ENCODE measurements around the gene TSPAN3.

Gene TSPAN3

DNA sequence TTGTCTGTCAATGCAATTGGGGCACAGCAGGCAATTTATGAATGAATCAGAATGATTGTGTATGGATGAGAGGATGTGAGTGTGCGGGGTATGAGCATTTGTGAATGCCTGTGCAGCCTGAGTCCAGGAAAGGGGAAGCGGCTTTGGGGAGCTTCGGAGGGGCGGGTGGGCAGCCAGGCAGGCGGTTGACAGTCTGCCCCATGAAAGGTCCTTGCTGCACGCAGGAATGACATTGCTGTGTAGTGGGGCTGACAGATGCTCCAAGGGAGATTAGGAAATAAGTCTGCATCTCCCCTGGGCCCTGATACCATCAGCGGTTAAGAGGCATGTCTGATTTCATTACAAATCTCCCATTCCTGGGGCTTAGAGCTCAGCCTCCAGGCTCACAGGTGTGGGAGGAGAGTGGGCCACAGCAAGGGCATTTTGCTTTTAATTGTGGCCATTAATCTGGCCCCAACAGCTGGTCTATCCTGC lies 26.4 kb upstream of the TSPAN3 start:
- Histone ChIP-seq H3K27me3 (ENCODE audit: insufficient read depth, poor library complexity, severe bottlenecking) (no peaks in the 10 kb centered on the region), H3K4me3 (replicated peaks; ENCODE audit: insufficient read depth, low read length) (no peak overlapping the region), H3K27ac (replicated peaks) (no peak overlapping the region)
- TF ChIP-seq SPI1 (IDR thresholded peaks at IDR 0.05; ENCODE audit: borderline replicate concordance, low read depth) (peak; percentile 51), GABPA (IDR thresholded peaks at IDR 0.05; ENCODE audit: low read depth) (no peak)
- DNase-seq (ENCODE audit: low read depth in 1 of 2, low spot score in 1 of 2): peak in 1 of 2 experiments; percentile 35

DNA sequence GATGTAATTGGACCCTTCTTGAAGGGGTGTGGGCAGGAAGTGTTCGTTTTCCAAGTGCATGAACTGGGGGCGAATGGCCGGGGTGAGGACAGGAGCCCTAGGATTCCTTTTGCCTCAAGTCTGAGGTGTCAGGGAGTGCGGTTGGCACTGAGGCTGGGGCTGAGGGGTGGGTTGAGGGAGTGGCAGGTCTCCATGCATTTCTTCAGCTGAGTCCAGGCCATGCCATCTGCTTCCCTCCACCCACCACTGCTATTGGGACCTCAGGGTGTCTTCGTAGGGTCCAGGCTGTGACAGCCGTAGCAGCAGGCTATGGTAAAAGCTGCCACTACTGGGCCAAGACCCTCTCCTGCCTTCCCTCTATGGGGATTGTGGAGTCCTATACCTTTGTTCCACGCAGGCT lies 25.6 kb upstream of the TSPAN3 start:
- no peak overlapping the region for H3K27ac ChIP-seq (replicated peaks)
- DNase-seq (ENCODE audit: low read depth in 1 of 2, low spot score in 1 of 2): no peak
- no peak overlapping the region for H3K4me3 ChIP-seq (replicated peaks; ENCODE audit: insufficient read depth, low read length)
- TF ChIP-seq, protein P1, sequence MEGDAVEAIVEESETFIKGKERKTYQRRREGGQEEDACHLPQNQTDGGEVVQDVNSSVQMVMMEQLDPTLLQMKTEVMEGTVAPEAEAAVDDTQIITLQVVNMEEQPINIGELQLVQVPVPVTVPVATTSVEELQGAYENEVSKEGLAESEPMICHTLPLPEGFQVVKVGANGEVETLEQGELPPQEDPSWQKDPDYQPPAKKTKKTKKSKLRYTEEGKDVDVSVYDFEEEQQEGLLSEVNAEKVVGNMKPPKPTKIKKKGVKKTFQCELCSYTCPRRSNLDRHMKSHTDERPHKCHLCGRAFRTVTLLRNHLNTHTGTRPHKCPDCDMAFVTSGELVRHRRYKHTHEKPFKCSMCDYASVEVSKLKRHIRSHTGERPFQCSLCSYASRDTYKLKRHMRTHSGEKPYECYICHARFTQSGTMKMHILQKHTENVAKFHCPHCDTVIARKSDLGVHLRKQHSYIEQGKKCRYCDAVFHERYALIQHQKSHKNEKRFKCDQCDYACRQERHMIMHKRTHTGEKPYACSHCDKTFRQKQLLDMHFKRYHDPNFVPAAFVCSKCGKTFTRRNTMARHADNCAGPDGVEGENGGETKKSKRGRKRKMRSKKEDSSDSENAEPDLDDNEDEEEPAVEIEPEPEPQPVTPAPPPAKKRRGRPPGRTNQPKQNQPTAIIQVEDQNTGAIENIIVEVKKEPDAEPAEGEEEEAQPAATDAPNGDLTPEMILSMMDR (IDR thresholded peaks at IDR 0.05; ENCODE audit: insufficient read depth, low read length): no peak
- TF ChIP-seq SPI1 (IDR thresholded peaks at IDR 0.05; ENCODE audit: borderline replicate concordance, low read depth) (no peak), GABPA (IDR thresholded peaks at IDR 0.05; ENCODE audit: low read depth) (no peak), POLR2AphosphoS5 (IDR thresholded peaks at IDR 0.05; ENCODE audit: low read depth) (no peak)
- TF ChIP-seq, protein P2, sequence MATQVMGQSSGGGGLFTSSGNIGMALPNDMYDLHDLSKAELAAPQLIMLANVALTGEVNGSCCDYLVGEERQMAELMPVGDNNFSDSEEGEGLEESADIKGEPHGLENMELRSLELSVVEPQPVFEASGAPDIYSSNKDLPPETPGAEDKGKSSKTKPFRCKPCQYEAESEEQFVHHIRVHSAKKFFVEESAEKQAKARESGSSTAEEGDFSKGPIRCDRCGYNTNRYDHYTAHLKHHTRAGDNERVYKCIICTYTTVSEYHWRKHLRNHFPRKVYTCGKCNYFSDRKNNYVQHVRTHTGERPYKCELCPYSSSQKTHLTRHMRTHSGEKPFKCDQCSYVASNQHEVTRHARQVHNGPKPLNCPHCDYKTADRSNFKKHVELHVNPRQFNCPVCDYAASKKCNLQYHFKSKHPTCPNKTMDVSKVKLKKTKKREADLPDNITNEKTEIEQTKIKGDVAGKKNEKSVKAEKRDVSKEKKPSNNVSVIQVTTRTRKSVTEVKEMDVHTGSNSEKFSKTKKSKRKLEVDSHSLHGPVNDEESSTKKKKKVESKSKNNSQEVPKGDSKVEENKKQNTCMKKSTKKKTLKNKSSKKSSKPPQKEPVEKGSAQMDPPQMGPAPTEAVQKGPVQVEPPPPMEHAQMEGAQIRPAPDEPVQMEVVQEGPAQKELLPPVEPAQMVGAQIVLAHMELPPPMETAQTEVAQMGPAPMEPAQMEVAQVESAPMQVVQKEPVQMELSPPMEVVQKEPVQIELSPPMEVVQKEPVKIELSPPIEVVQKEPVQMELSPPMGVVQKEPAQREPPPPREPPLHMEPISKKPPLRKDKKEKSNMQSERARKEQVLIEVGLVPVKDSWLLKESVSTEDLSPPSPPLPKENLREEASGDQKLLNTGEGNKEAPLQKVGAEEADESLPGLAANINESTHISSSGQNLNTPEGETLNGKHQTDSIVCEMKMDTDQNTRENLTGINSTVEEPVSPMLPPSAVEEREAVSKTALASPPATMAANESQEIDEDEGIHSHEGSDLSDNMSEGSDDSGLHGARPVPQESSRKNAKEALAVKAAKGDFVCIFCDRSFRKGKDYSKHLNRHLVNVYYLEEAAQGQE (IDR thresholded peaks at IDR 0.05; ENCODE audit: insufficient replicate concordance, low read depth): no peak
- H3K27me3 ChIP-seq (ENCODE audit: insufficient read depth, poor library complexity, severe bottlenecking): no peaks in the 10 kb centered on the region

DNA sequence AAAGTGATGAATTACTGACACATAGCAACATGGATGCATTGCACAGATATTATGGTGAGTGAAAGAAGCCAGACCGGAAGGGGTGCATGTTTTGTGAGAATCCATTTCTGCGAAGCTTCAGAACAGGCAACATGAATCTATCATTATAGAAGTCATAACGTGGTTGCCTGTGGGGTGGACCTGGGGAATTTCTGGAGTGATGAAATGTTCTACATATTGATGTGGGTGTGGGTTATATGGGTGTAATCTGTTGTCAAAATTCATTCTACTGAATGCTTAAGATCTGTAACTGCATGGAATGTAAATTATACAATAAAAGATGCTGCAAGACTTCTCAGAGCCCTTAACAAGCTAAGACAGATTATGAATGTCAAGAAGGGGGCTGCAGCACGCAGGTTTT lies 25.2 kb upstream of the TSPAN3 start:
- no peak overlapping the region for H3K4me3 ChIP-seq (replicated peaks; ENCODE audit: insufficient read depth, low read length)
- no peak for DNase-seq (ENCODE audit: low read depth in 1 of 2, low spot score in 1 of 2)
- TF ChIP-seq, protein P2 (IDR thresholded peaks at IDR 0.05; ENCODE audit: insufficient replicate concordance, low read depth): no peak
- TF ChIP-seq, protein P1 (IDR thresholded peaks at IDR 0.05; ENCODE audit: insufficient read depth, low read length): no peak
- no peak for TF ChIP-seq SPI1 (IDR thresholded peaks at IDR 0.05; ENCODE audit: borderline replicate concordance, low read depth)
- TF ChIP-seq GABPA (IDR thresholded peaks at IDR 0.05; ENCODE audit: low read depth): no peak
- no peak for TF ChIP-seq POLR2AphosphoS5 (IDR thresholded peaks at IDR 0.05; ENCODE audit: low read depth)

DNA sequence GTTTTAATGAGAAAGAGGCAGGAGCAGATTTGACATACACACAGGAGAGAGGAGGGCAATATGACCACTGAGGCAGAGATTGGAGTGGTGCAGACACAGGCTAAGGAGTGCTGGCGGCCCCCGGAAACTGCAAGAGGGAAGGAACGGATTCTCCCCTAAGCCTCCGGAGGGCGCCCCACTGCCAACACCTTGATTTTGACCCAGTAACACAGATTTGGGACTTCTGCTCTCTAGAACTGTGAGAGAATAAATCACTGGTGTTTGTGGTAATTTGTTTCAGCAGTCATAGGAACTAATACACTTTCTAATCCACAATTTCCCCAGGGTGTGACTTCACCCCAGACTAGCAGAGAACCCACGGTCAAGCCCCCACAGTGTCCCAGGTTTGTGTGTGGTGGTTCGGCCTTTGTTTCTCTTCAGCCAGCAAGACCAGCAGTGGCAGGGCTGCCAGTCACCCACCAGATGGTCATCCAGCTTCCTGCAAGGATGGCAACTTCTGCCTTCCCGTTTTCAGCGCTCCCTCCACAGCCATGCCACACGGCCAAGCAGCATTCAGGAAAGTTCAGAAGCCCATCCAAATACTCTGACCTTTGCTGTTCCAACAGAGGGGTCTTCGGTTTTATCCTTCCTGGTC lies 23.6 kb upstream of the TSPAN3 start:
- Histone ChIP-seq H3K4me3 (replicated peaks; ENCODE audit: insufficient read depth, low read length) (no peak overlapping the region), H3K27ac (replicated peaks) (no peak overlapping the region), H3K27me3 (ENCODE audit: insufficient read depth, poor library complexity, severe bottlenecking) (no peaks in the 10 kb centered on the region)
- TF ChIP-seq POLR2AphosphoS5 (IDR thresholded peaks at IDR 0.05; ENCODE audit: low read depth) (no peak), SPI1 (IDR thresholded peaks at IDR 0.05; ENCODE audit: borderline replicate concordance, low read depth) (no peak)
- TF ChIP-seq, protein P2 (IDR thresholded peaks at IDR 0.05; ENCODE audit: insufficient replicate concordance, low read depth): no peak
- DNase-seq (ENCODE audit: low read depth in 1 of 2, low spot score in 1 of 2): no peak

More for the DNA sequence above, 25.2 kb upstream of the TSPAN3 start:
- H3K27ac ChIP-seq (replicated peaks): no peak overlapping the region
- no peaks in the 10 kb centered on the region for H3K27me3 ChIP-seq (ENCODE audit: insufficient read depth, poor library complexity, severe bottlenecking)
